Small intestine (tissue), 7 donors: Measurements from ENCODE around the gene SMOC2. TPM values are rescaled to one million over a fixed set of nuclear protein-coding genes. Genes with fewer than 3 reads are reported as not detected.

Experiments used
- DNase-seq, 2 donors: peaks; one replicate each; pipeline versions ENCODE4 v3.0.0 to v3.0.0-alpha.2; 2013
- FAIRE-seq: peaks from 2 replicates; lab custom pipeline; 2012; peaks lifted over from hg19 to GRCh38; lab: Jason Lieb, UNC
- H3K27ac ChIP-seq, 3 donors: one replicate each; pipeline ENCODE4 v1.5.1; 2013; ENCODE audit warnings: low read length in 2 of 3, mild to moderate bottlenecking in 2 of 3, control low read depth in 1 of 3, inconsistent platforms in 1 of 3, low read depth in 1 of 3, moderate library complexity in 1 of 3
- H3K27me3 ChIP-seq, 3 donors: one replicate each; pipeline ENCODE4 v1.6.1; 2013; ENCODE audit warnings: low read length in 3 of 3, inconsistent platforms in 1 of 3; ENCODE audit not compliant: control insufficient read depth in 3 of 3, insufficient read depth in 3 of 3
- H3K36me3 ChIP-seq, 3 donors: one replicate each; pipeline ENCODE4 v1.6.1; 2013; ENCODE audit warnings: low read length in 3 of 3, inconsistent platforms in 1 of 3, low read depth in 1 of 3, mild to moderate bottlenecking in 1 of 3, moderate library complexity in 1 of 3; ENCODE audit not compliant: control insufficient read depth in 3 of 3, insufficient read depth in 2 of 3
- H3K4me1 ChIP-seq, 3 donors: one replicate each; pipeline ENCODE4 v1.6.1; 2013; ENCODE audit warnings: low read length in 2 of 3, inconsistent platforms in 1 of 3, low read depth in 1 of 3, mild to moderate bottlenecking in 1 of 3, moderate library complexity in 1 of 3; ENCODE audit not compliant: control insufficient read depth in 3 of 3, insufficient read depth in 2 of 3
- H3K4me3 ChIP-seq, 3 donors: one replicate each; pipeline ENCODE4 v1.5.1; 2013; ENCODE audit warnings: low read length in 3 of 3, control low read depth in 1 of 3, inconsistent platforms in 1 of 3, low read depth in 1 of 3, mild to moderate bottlenecking in 1 of 3, moderate library complexity in 1 of 3
- H3K9me3 ChIP-seq, 2 donors: one replicate each; pipeline ENCODE4 v1.6.1; 2013; ENCODE audit warnings: low read depth in 1 of 2, low read length in 1 of 2; ENCODE audit not compliant: control insufficient read depth in 2 of 2, insufficient read depth in 1 of 2
- WGBS, 3 donors: extraction: QIAGEN DNeasy Blood & Tissue Kit; methylation state at CpG; one replicate each; pipeline ENCODE4 v1.1.7; 2013; 5-methylcytosine and 5-hydroxymethylcytosine counted together
- polyA plus RNA-seq, 4 donors: library from polyadenylated mRNA; stranded (reverse) in 3 of 4; unstranded in 1 of 4; fragments of 200-250 nt in 3 of 4; fragments of 120-200 nt in 1 of 4; gene quantifications; one replicate each; pipeline versions ENCODE4 v1.2.1 to v1.2.3, GENCODE V29; 2013
- donor health status: healthy with polysubstance abuse.
- donor health status: control.
- donor health status: control.
- donor health status: Bipolar disorder and iron deficiency.
- donor health status: healthy.

SMOC2 gene
- polyA plus RNA-seq, 4 donors, result 0.89 to 56.7 (median 4.0) TPM

GRCh38 chr6:168472363-168472762 is 31.4 kb downstream of the SMOC2 start:
- H3K36me3 ChIP-seq, result peaks cover 0 to 9% (median 0%) of the 10 kb centered on the region in 3 donors
- no peak for DNase-seq
- no peaks in the 10 kb centered on the region for H3K4me1 ChIP-seq
- no peak overlapping the region for H3K27ac ChIP-seq
- WGBS, 3 donors, result 56 to 83% (median 74%) methylated on average over 1 of the region's 1 CpG
- peaks cover 0 to 5% of the 10 kb centered on the region in 2 donors for H3K9me3 ChIP-seq
- FAIRE-seq, result no peak
- H3K27me3 ChIP-seq, result no peaks in the 10 kb centered on the region
- H3K4me3 ChIP-seq, result no peak overlapping the region

- H3K9me3 ChIP-seq, result peaks cover 0 to 5% of the 10 kb centered on the region in 2 donors
- no peak for FAIRE-seq
- peaks cover 0 to 9% (median 0%) of the 10 kb centered on the region in 3 donors for H3K36me3 ChIP-seq
- no peaks in the 10 kb centered on the region for H3K27me3 ChIP-seq
- H3K4me1 ChIP-seq, result no peaks in the 10 kb centered on the region
- H3K27ac ChIP-seq, result no peak overlapping the region
- H3K4me3 ChIP-seq, result no peak overlapping the region
- DNase-seq, result no peak
- WGBS, 3 donors, result 71 to 86% (median 74%) methylated on average over 7 of the region's 7 CpGs
These were observed 32.2 kb downstream of the SMOC2 start for GRCh38 chr6:168473197-168473596.

- WGBS, 3 donors, result 82 to 85% (median 84%) methylated on average over 26 of the region's 26 CpGs
These were observed 34.4 kb downstream of the SMOC2 start for GRCh38 chr6:168475188-168476013.

GRCh38 chr6:168479421-168479820 is 38.4 kb downstream of the SMOC2 start:
- no peak for FAIRE-seq
- H3K36me3 ChIP-seq, result peaks cover 0 to 1% (median 0%) of the 10 kb centered on the region in 3 donors
- WGBS, 3 donors, result 87 to 94% (median 94%) methylated on average over 4 of the region's 4 CpGs
- H3K4me3 ChIP-seq, result no peak overlapping the region
- H3K4me1 ChIP-seq, result no peaks in the 10 kb centered on the region
- DNase-seq, result no peak
- H3K27me3 ChIP-seq, result no peaks in the 10 kb centered on the region
- H3K27ac ChIP-seq, result no peak overlapping the region
- peaks cover 0 to 8% of the 10 kb centered on the region in 2 donors for H3K9me3 ChIP-seq

More at GRCh38 chr6:168475188-168476013, 34.4 kb downstream of the SMOC2 start:
- Histone ChIP-seq H3K4me3 (no peak overlapping the region), H3K27ac (no peak overlapping the region), H3K36me3 (peaks cover 0 to 7% (median 0%) of the 10 kb centered on the region in 3 donors), H3K27me3 (no peaks in the 10 kb centered on the region), H3K4me1 (no peaks in the 10 kb centered on the region), H3K9me3 (peaks cover 0 to 13% of the 10 kb centered on the region in 2 donors)
- no peak for FAIRE-seq
- DNase-seq, result no peak

GRCh38 chr6:168480481-168480880 is 39.5 kb downstream of the SMOC2 start:
- FAIRE-seq, result no peak

GRCh38 chr6:168485818-168486217 is 44.8 kb downstream of the SMOC2 start:
- Histone ChIP-seq H3K36me3 (peaks cover 0 to 2% (median 0%) of the 10 kb centered on the region in 3 donors), H3K4me1 (no peaks in the 10 kb centered on the region), H3K27me3 (no peaks in the 10 kb centered on the region), H3K27ac (no peak overlapping the region), H3K4me3 (no peak overlapping the region), H3K9me3 (no peaks in the 10 kb centered on the region)
- FAIRE-seq (no peak), DNase-seq (no peak)
- 53 to 62% (median 54%) methylated on average over 5 of the region's 5 CpGs for WGBS, 3 donors

More at GRCh38 chr6:168480481-168480880, 39.5 kb downstream of the SMOC2 start:
- no peak overlapping the region for H3K27ac ChIP-seq
- no peaks in the 10 kb centered on the region for H3K27me3 ChIP-seq
- no peaks in the 10 kb centered on the region for H3K36me3 ChIP-seq
- H3K4me1 ChIP-seq, result no peaks in the 10 kb centered on the region
- H3K4me3 ChIP-seq, result no peak overlapping the region
- H3K9me3 ChIP-seq, result peaks cover 0 to 8% of the 10 kb centered on the region in 2 donors
- DNase-seq, result no peak

GRCh38 chr6:168490757-168491156 is 49.8 kb downstream of the SMOC2 start:
- no peaks in the 10 kb centered on the region for H3K4me1 ChIP-seq
- no peak for FAIRE-seq
- no peaks in the 10 kb centered on the region for H3K9me3 ChIP-seq
- H3K36me3 ChIP-seq, result peaks cover 0 to 2% (median 0%) of the 10 kb centered on the region in 3 donors
- no peak overlapping the region for H3K4me3 ChIP-seq
- H3K27me3 ChIP-seq, result no peaks in the 10 kb centered on the region
- DNase-seq, result no peak
- H3K27ac ChIP-seq, result no peak overlapping the region
- WGBS, 3 donors, result 85 to 92% (median 91%) methylated on average over 8 of the region's 8 CpGs

- 78 to 81% (median 80%) methylated on average over 6 of the region's 6 CpGs for WGBS, 3 donors
- no peaks in the 10 kb centered on the region for H3K4me1 ChIP-seq
- no peak overlapping the region for H3K4me3 ChIP-seq
- H3K27me3 ChIP-seq, result no peaks in the 10 kb centered on the region
- no peaks in the 10 kb centered on the region for H3K9me3 ChIP-seq
- H3K36me3 ChIP-seq, result peaks cover 0 to 2% (median 0%) of the 10 kb centered on the region in 3 donors
- no peak overlapping the region for H3K27ac ChIP-seq
- no peak for DNase-seq
- no peak for FAIRE-seq
These were observed 53.0 kb downstream of the SMOC2 start for GRCh38 chr6:168493976-168494375.
